ENCODE results near the gene RNF183.
A peak's percentile ranks its signal among the peaks of the same experiment; 100 is the strongest.

Gene RNF183

GRCh38 chr9:113281356-113281755 lies 21.8 kb downstream of the RNF183 start:
- no peak overlapping the region for H3K4me2 ChIP-seq (ENCODE audit: low read length)
- no peaks in the 10 kb centered on the region for H3F3A ChIP-seq (ENCODE audit: control insufficient read depth, insufficient read depth)
- no peaks in the 10 kb centered on the region for H4K20me1 ChIP-seq (ENCODE audit: control insufficient read depth, insufficient read depth, low read depth, low read length)
- peaks cover 90% of the 10 kb centered on the region for H3K36me3 ChIP-seq (ENCODE audit: control insufficient read depth, low read length)
- H3K4me1 ChIP-seq (ENCODE audit: control insufficient read depth, low read length), result peaks cover 10% of the 10 kb centered on the region
- H3K27ac ChIP-seq (ENCODE audit: low read depth, low read length), result no peak overlapping the region
- H3K79me2 ChIP-seq (ENCODE audit: control insufficient read depth, low read length), result peaks cover 36% of the 10 kb centered on the region
- H3K27me3 ChIP-seq (ENCODE audit: control insufficient read depth, low read length), result no peaks in the 10 kb centered on the region
- no peaks in the 10 kb centered on the region for H3K9me3 ChIP-seq (ENCODE audit: control insufficient read depth, insufficient read depth, low read length)
- no peaks in the 10 kb centered on the region for H3K9me2 ChIP-seq (replicated peaks; ENCODE audit: control insufficient read depth, low read length)
- no peak for TF ChIP-seq EZH2phosphoT487 (IDR thresholded peaks at IDR 0.05; ENCODE audit: borderline replicate concordance, low read length)
- no peak for TF ChIP-seq CTCF (IDR thresholded peaks at IDR 0.05; ENCODE audit: low read depth, low read length, poor library complexity, severe bottlenecking)
- H3K4me3 ChIP-seq (ENCODE audit: low read length), result no peak overlapping the region

DNA sequence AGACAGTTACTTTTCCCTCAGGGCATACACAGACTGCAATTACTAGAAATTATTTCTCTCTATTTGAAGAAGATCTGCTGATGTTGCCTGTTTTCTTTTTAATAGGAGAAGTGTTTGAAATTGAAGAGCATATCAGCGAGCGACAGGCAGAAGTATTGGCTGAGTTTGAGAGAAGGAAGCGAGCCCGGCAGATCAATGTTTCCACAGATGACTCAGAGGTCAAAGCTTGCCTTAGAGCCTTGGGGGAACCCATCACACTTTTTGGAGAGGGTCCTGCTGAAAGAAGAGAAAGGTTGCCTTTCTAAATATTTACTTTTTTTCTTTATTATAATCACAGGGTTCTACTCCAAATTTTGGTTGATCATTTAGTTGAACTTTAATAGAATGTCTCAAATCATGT lies 24.3 kb downstream of the RNF183 start:
- Histone ChIP-seq H3K9me3 (ENCODE audit: control insufficient read depth, insufficient read depth, low read length) (no peaks in the 10 kb centered on the region), H3K4me2 (ENCODE audit: low read length) (no peak overlapping the region), H3K79me2 (ENCODE audit: control insufficient read depth, low read length) (peaks cover 60% of the 10 kb centered on the region), H3K27me3 (ENCODE audit: control insufficient read depth, low read length) (no peaks in the 10 kb centered on the region), H3F3A (ENCODE audit: control insufficient read depth, insufficient read depth) (peaks cover 3% of the 10 kb centered on the region; the same call in 1 of the 2 replicates), H4K20me1 (ENCODE audit: control insufficient read depth, insufficient read depth, low read depth, low read length) (no peaks in the 10 kb centered on the region), H3K9me2 (replicated peaks; ENCODE audit: control insufficient read depth, low read length) (no peaks in the 10 kb centered on the region), H3K4me3 (ENCODE audit: low read length) (no peak overlapping the region), H3K27ac (ENCODE audit: low read depth, low read length) (no peak overlapping the region), H3K4me1 (ENCODE audit: control insufficient read depth, low read length) (peaks cover 16% of the 10 kb centered on the region), H3K36me3 (ENCODE audit: control insufficient read depth, low read length) (peaks cover 78% of the 10 kb centered on the region)
- TF ChIP-seq EZH2phosphoT487 (IDR thresholded peaks at IDR 0.05; ENCODE audit: borderline replicate concordance, low read length) (no peak), CTCF (IDR thresholded peaks at IDR 0.05; ENCODE audit: low read depth, low read length, poor library complexity, severe bottlenecking) (no peak)

DNA sequence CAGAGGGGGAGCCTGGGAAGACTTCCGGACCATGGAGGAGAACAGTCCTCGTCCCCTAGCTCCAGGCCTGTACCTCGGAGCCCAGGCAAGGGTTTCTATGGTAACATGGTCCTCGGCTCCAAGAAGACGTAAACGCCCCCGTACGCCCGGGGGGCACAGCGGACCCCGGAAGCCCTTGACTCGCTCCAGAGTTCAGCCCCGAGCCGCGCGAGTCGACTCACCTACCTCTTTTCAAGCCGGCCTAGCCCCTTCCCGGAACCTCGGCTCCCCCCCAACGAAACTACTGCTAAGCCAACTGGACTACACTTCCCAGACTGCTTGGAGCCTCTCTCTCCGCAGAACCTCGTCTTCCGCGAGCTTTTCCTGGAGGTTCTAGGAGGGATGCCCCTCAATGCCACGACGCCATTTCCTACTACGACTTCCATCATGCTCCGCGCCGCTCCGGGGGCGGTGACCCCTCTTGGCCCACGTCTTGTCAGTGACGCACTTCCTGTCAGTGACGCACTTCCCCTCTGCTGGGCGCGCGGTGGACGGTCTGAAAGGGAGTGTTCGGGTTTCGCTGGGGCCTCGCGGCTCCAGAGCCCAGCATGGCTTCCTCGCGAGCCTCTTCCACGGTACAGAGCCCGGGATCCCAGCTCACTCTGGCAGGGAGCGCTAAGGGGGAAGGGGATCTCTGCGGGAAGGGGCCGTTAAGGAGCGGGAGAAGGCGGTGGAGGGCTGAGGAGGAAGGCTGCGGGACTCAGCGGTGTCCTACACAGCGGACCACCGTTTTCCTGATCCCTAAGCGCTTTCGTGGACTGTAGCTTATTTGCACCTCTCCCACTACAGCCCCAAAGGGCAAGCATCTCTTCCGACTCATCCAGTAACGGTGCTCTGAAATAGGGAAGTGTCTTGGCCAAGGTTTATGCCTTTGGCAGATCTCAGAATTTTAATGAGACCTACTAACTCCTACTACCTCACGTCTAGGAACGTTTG lies 27.7 kb downstream of the RNF183 start, which contains the start of the genes CDC26 and PRPF4:
Gene CDC26, minus strand, starts transcription at position 416 of the 975 bp plus-strand sequence. CDS start 3,065 bp downstream, outside the sequence.
Gene PRPF4, plus strand, starts transcription at position 502 of the 975 bp plus-strand sequence. Its CDS starts 86 bp downstream, at position 588.
- H3K27ac ChIP-seq (ENCODE audit: low read depth, low read length), result peak within 1 kb of the TSS; percentile 44
- H3F3A ChIP-seq (ENCODE audit: control insufficient read depth, insufficient read depth), result peaks cover 3% of the 10 kb centered on the region; the same call in 1 of the 2 replicates
- H4K20me1 ChIP-seq (ENCODE audit: control insufficient read depth, insufficient read depth, low read depth, low read length), result no peaks in the 10 kb centered on the region
- H3K9me2 ChIP-seq (replicated peaks; ENCODE audit: control insufficient read depth, low read length), result no peaks in the 10 kb centered on the region
- H3K27me3 ChIP-seq (ENCODE audit: control insufficient read depth, low read length), result no peaks in the 10 kb centered on the region
- peak within 1 kb of the TSS; percentile 95 for H3K4me3 ChIP-seq (ENCODE audit: low read length)
- H3K4me1 ChIP-seq (ENCODE audit: control insufficient read depth, low read length), result peaks cover 18% of the 10 kb centered on the region
- H3K36me3 ChIP-seq (ENCODE audit: control insufficient read depth, low read length), result peaks cover 75% of the 10 kb centered on the region
- H3K79me2 ChIP-seq (ENCODE audit: control insufficient read depth, low read length), result peaks cover 65% of the 10 kb centered on the region
- peak within 1 kb of the TSS; percentile 78 for H3K4me2 ChIP-seq (ENCODE audit: low read length)
- no peaks in the 10 kb centered on the region for H3K9me3 ChIP-seq (ENCODE audit: control insufficient read depth, insufficient read depth, low read length)
- no peak for TF ChIP-seq EZH2phosphoT487 (IDR thresholded peaks at IDR 0.05; ENCODE audit: borderline replicate concordance, low read length)
- TF ChIP-seq CTCF (IDR thresholded peaks at IDR 0.05; ENCODE audit: low read depth, low read length, poor library complexity, severe bottlenecking), result no peak

Measured in DOHH2 (cell line).